CD4-positive, alpha-beta T cell treated with Interleukin-10 for 1 hour (primary cell): ENCODE data around the gene ETS2.

ENCODE experiments used
- DNase-seq: peaks from one replicate; pipeline ENCODE4 v3.0.0-alpha.2; 2020

ETS2 gene

DNA sequence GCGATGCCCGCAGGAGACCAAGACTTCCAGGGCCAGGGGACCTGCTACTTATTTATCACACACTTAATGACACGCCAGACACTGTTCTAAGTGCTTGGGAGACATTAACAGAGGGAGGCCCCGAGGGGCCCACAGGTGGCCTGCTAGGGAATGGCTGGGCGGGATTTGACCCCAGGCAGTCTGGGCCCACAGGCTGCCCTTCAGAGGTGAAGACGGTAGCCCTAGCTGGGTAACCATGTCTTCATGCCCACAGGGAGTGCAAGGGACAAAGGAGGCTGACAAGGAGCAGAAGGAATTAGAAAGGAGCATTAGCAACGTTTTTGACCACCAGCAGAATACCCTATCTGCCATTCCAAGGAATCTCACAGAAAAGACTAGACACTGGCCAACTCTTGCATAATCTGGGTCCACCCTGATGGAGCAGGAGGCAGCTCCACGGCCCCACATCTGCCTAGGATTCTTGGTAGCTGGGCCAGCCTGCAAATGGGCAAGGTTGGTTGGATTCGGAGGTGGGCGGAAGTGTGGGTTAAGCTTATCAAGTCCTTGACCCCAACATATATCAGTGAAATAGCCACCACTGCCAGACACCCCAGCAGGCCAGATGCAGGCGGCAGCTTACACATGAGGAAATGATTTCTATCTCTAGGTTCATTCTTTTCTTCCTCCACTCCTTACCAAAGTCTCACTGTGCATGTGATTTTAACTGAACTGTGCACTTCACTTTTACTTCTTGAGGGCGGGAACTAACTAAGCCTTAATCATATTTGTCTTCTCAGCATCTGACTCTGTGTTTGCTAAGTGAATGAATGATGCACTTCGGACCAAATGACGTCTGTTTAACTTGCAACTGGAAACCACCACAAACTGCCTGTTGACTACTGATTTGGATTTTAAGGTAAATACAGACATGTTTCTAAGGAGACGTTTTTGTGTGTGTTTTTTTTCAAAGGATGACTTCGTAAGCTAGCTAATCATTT lies 3.4 kb upstream of the ETS2 start:
- no peak for DNase-seq

DNA sequence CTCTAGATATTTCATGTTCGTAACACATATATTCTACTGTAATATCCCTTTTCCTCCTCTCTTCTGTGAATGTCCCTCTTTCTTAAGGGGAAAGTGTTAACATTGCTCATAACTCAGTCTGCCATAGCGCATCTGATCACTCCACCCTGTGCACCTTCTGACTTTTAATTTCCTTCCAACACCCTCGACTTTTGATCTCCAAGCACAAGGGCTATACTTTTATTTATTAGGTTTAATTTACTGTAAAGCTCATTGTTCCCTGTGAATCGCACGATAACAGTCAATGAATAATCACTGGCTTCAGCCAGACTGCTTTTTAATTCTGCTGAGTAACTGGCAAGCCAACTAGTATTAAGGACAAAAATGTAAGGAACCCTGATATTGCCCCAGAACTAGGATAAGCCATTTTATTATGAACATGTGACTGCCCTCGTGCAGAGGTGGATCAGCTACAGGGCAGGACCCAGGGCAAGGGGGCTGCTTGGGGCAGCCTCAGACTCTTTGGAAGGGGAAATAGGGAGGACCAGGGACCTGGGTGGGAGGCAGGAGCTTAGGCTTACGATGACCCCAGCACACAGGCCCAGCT lies 2.6 kb upstream of the ETS2 start:
- DNase-seq, result no peak

DNA sequence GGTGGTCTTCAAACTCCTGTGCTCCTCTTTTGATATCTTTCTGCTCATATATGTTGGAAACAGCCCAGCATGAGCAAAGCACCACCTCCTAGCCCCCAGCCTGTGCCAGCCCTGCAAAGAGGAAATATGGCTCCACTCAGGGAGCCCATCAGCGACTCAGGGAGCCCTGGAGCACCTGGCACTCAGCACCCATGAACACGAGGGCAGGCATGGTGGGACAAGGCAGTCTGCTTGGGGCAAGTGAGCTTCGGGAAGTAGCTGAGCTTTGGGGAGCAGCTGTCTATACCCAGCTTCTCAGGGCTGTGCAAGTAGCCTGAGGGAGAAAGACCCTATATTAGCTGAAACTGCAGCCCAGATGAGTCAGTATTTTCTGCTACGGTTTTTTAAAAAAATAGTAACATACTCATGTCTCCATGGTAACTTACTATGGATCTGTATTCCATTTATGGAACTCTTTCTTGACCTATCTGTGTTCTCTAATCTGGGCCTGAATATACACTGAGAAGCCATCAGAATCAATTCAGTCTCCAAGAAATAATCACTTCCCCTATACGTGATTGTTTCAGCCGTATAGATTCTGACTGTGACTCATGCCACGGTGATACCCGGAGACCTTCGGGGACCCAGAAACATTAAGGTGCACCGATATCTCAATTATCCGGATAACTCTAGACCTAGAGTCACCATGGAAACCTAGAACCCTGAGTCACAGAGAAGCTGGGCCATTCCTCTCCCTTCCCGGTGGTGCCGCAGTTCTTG lies 1.5 kb upstream of the ETS2 start:
- DNase-seq, result no peak

DNA sequence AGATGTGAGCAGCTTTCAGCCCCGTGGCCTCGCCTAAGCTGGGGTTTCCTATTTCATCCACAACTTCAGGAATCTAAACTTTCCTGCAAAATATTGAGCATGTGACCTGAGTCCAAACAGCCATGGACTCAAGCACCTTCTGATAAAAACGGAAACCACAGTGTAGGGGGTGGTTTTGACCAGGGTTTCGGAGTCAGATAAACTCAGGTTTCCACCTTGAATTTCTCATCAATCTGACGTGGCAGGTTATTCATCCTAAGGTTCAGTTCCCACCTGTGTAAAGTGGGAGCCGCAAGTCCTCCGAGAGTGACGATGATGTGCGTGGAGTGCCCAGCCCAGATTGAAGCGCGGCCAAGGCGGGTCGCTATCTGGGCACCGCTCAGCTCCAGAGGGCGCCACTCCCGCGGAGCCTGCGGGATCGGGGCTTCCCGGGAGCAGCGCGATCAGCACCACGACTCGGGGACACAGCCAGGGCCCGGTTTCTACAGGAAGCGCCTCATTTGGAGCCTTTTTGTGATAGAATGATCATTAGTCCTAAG lies 871 bp upstream of the ETS2 start:
- peak; percentile 20 for DNase-seq

DNA sequence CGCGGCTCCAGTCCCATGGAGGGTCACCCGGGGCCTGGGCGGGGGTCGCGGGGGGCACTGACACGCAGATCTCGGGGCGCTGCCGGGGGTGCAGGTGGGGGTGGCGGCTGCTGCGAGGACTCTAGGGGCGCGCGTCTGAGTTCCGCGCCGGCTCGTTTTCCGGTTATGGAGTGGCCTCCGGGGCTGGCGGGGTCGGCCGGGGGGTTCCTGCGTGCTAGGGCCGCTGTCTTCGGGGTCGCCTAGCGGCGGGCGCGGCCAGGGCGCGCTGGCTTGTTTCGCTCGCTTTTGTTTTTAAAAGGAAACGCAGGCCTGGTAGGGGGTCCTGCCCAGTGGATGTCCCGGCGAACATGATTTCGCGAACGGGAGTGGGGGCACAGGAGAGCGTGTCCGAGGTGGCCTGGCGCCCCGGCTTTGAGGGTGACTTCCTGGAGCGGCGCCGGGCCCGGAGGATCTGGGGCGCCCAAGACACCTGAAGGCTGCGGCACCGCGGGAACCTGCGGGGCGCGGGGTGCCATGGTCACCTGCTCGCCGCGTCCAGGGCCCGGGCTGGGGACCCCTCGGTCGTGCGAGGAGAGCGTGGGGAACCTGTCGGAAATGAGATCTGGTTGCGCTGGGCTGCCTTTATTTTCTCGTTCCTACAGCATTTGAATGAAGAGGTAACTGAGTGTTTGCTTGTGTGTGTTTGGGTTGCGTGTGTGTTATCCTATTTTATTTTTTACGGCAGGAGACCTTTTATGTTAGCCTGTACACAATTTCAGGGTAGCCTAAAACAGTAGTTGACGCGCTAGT lies 618 bp downstream of the ETS2 start:
- peak; percentile 43 for DNase-seq

DNA sequence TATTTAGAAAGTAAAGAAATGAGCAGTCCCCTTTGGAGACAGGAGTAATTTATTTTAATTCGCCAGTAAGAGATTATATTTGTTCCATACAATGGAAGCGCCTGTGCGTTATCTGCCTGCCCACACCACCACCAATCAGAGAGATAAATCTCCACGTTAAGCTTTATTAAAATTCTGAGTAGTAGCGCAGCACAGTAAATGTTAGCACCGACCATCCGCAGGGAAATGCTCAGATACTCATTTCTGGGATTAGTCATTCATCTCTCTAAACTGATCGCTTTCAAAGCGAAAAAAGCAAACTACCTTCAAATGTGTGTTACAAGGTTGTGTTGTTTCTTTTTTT lies 1.2 kb downstream of the ETS2 start:
- DNase-seq, result no peak

DNA sequence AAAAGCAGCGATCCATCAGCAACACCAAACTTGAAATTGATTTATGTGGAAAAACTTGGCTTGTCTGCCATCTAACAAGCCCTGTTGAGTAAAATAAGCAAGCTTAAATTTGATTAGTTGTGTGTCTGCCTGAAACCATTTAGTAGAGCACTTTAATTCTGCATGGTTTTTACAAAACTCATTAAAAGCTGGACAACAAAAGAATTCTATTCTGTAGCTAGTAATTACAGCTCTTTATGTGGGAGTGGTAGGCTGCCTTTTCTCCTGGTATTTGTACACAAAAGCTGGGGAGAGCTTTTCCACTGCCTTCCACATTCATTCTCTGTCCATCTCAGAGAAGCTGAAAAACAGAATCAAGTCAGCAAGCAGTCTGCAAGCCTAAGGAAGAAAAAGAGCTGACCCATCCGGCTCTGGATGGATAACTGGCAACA lies 1.7 kb downstream of the ETS2 start:
- no peak for DNase-seq

DNA sequence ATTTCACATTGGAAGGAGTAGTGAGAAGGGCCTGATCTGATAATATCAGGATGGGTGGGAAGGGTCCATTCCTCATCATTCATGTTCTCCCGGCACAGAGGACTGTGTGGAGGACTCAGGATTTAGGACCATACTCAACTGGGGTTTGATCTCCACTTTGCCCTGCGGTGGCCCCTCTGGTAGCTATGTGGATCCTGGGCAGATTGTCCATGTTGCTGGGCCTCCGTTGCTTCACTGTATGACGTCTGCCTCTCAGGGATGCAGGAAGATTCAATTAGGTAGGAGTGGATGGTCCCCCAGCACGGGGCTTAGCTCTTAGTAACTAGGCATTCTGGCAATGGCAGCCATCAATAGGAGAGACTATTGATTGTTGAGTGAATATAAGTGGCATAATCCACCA lies 2.3 kb downstream of the ETS2 start:
- no peak for DNase-seq

DNA sequence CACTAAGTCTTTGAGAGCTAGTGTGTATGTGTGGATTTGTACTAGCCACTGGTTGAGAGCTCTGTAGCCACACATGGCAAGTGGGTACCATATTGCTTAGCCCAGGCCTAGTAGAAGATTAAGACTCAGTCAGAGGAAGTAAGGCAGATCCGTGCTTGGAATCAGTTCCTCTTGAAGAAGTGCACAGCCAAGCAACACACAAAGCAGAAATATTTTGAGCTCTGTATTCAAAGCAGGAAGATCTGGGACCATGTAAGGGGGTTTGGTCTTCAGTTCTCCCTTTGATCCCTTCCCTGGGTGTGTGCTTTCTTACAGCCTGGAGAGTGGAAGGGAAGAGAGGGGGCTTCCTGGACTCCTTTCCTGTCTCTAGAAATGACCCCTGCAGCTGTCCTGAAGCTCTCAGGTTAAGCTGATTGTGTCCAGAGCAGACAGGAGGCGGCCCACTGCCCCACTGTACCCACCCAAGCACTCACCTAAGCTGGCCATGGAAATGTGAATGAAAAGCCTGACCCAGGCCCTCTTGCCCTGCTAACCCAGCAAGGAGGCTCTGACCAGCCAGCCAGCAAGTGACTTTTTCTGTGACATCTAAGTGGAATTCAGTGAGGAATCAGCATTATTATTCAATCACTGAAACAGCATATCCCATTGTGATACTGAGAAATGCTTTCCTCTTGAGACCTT lies 3.6 kb downstream of the ETS2 start:
- no peak for DNase-seq

DNA sequence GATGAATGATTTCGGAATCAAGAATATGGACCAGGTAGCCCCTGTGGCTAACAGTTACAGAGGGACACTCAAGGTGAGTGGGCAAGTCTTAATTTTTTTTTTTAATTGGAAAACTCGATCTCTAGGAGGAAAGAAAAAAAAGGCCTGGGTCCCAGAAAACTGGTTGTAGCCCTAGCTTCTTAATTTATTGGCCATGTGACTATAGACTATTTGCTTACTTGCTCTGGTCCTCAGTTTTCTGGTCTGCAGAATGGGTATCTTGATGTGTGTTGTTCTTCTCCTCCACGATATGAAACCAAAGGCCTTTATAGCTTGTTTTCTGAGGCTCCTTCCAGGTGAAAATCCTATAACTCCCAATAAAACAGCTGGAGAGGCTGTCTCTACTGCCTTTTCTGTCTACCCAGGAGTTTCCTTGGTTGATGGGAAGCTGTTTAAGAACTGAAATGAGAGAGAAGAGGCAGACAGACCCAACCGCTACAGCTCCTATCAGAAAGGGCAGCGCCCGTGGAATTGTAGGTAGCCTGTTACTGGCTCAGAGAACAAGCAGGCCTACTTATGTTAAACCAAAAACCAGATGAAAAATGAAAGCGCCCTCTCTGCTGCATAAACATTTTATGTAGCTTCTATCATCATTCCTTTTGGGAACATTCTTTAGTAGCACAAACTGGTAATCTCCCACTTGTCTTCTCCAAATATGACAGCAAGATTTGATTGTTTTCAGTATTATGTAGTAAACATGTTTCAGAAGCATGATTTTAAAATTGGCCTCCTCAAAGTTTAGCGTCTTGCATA lies 4.5 kb downstream of the ETS2 start:
- DNase-seq, result no peak

DNA sequence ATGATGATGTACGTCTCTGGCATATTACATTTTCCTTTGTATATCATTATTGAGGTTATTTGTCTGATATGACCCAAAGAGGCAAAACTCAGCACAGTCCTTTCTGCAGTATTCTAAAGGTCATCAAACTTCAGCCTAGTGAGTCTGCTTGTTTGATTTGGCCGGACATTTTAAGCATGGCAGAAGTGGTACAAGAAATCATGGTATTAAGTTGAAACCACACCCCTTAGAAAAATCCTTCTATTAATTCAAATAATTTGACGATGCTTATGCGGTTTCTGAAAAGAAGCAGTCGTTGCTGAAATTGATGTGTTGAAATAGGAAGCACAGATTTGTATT lies 5.1 kb downstream of the ETS2 start:
- DNase-seq, result no peak

DNA sequence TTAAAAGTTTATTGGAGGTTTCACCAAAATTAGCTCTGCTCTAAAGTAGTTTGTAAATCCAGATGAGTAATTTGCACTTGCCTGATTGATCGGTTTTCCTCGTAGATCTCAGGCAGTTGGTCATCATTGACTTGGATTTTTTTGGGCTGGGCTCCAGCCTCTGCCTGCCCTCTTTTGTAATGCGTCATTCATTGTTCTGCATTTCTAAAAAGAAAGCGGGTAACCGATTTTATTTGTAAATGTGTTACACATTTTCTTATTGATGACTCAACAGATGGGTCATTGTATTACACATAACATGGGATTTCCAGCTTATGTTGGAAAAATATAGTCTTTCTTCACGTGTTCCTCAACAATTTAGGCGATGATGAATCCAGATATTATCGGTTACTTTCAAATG lies 5.5 kb downstream of the ETS2 start:
- no peak for DNase-seq

DNA sequence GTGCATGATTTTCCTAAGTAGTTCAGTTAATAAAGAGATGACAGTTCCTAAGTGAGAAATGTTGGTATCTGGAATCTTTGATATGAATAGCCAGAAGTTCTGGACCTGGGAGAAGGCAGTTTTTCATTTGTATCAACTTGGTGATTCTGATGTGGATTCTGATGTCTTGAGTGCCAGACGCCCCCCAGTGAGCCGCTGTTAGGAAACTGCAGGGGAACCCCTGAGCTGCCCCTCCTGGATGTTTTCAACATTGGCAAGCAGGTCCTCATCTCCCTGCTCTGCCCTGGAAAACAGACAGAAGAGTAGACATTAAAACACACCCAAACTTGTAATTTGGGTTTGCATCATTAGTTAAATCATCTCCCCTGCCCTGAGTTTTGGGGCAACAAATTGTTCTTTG lies 7.4 kb downstream of the ETS2 start:
- no peak for DNase-seq

DNA sequence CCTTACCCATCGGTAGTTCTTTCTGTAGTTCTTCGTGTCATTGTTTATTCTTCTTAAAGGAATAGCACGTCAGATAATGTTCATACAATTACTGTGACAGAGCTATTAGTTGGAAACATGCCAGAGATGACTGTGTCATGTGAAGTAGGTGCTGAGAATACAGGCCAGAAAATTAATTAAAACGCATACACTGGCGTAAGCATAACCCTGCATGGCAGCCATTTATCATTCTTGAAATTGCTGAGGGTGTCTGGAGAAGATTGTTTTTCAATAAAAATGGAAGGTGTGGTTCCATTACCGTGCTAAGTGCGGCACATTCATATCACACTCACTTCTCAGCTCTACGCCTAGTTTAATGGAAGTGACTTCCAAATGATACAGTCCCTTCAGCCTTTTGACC lies 7.8 kb downstream of the ETS2 start:
- DNase-seq, result no peak

DNA sequence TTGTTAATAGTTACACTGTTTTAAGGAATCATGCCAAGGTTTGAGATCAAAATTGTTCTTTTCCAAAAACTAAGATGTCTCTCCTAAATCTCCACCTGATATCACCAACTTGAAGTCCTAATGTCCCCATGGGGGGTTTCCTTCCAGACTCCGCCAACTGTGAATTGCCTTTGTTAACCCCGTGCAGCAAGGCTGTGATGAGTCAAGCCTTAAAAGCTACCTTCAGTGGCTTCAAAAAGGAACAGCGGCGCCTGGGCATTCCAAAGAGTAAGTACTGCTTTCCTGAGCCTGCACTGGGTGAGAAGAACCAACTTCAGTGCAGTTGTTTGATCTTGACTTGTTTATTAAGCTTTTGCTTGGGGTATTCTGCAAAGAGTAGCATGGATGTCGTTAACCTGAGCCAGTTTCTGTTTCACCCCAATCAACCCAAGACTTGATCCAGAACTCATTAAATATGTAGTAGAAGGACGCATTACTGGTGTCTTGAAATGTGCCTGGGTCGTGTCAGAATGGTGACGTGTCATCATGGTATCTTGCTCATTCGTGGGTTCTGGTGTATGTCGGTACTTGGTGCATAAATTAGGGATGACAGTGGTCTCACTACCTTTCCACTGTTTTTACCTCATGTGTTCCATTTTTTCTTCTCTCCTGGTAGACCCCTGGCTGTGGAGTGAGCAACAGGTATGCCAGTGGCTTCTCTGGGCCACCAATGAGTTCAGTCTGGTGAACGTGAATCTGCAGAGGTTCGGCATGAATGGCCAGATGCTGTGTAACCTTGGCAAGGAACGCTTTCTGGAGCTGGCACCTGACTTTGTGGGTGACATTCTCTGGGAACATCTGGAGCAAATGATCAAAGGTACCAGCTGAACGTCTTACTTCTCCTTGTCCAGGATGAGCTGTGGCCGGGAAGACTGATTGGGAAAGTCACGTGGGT lies 8.7 kb downstream of the ETS2 start:
- DNase-seq, result no peak

DNA sequence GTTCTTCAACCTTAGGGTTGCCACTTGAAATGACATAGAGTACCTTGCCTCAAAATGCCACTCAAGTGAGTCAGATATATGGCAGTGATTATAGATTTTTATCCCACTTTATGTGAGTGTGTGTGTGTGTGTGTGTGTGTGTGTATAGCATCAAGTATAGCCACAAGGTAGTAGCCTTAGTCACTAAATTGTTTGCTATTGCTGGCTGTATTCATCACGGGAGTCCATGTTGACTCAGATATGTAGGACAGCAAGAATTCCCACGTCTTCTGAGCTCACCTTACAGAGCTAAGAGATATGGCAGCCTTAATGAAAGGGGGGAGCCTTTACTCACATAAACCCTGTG lies 9.3 kb downstream of the ETS2 start:
- DNase-seq, result no peak

DNA sequence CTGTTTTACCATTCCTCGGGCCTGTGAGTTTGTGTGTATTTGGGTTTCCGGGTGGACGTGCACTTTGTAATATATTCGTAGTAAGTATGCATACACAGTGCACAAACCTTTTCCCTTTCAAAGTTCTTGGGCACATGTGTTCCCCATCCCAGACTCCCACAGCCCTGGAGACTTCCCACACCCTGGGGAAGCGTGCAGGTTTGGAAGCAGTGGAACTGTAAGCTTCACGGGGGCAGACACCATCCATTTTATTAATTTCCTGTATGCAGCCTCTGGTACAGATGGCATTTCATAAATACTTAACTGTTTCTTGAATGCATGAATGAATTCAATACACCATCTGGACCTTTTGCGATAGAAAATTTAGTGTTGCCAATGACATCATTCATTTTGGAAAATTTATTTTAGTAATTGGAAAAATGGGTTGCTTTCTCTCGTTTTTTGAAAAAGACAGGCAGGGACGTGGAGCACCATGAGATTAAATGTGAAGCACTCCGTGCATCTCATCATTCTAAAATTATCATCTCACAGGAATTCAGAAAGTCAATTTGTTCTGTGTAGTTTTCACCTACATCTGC lies 10.8 kb downstream of the ETS2 start:
- DNase-seq, result no peak

DNA sequence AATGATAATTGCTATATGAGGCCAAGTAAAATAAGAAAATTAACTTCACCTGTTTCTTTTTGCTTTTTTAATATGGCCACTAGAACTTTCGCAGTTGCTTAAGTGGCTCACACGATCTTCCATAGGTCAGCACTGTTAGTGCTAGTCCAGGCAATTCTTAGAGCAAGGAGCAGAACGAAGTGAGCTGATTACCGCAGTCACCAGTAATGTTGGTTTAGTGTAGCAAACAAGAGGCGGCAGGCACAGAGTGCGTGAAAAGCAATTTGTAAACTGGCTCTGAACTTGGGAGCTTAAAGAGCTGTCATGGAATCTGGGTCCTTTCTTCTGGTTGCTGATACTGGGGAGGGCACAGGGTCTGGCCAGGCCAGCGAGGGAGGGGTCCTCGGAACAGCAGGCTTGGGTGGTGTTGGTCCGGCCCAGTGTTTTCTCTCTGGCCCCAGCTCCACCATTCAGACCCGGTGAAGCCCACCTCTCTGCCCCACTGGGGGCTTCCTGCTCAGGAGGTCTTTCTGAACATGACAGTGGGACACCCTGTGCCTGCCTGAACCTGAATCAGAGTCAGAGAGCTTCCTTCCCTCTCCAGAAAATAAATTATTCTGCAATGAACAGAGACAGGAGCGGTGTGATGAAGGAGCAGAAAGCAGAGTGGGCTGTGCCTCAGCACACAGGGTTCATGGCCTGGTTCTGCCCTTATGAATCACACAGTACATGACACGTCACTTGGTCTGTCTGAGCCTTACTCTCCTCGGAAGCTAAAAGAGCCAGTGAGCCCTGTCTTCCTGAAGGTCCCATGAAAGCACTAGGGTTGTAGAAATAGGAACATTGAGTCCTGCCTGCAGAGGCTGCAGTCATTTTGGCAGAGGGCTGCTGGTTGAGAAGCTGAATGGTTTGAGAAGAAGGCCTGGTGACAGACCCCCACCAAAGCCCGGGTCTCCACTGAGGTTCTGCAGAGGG lies 11.9 kb downstream of the ETS2 start:
- no peak for DNase-seq

DNA sequence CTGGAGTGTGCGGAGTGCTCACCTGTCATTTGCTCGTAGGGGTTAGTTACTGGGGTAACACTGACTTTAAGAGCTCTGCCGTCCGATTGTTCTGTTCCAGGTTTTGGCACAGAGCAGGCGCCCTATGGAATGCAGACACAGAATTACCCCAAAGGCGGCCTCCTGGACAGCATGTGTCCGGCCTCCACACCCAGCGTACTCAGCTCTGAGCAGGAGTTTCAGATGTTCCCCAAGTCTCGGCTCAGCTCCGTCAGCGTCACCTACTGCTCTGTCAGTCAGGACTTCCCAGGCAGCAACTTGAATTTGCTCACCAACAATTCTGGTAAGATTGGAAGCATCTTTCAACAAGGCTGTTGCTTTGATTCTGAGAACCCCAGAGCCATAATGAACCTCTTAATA lies 12.6 kb downstream of the ETS2 start:
- DNase-seq, result no peak
